HepG2 (cell line): Measurements from ENCODE around the gene HSD3B7. TPM values are rescaled to one million over a fixed set of nuclear protein-coding genes. Genes with fewer than 3 reads are reported as not detected.
A peak's percentile ranks its signal among the peaks of the same experiment; 100 is the strongest.

Experiments used
- ARNTL ChIP-seq: sonication (generic); formaldehyde crosslinking; IDR thresholded peaks from 2 replicates; pipeline ENCODE4 v1.4.0; 2020; ENCODE audit warnings: mild to moderate bottlenecking, missing genetic modification reagents
- ASH2L ChIP-seq: fragments of 300-600, 200-600 bp; sonication (generic); IDR thresholded peaks from 2 replicates; pipeline ENCODE4 v1.7.0; 2017; ENCODE audit warnings: low read depth, mild to moderate bottlenecking, moderate library complexity, mixed read lengths, low read length; ENCODE audit not compliant: insufficient read length
- CTCF ChIP-seq: sonication (generic); formaldehyde crosslinking; IDR thresholded peaks from 2 replicates; pipeline ENCODE4 v1.5.0; 2020; ENCODE audit warnings: mild to moderate bottlenecking, missing genetic modification reagents, moderate library complexity
- DR1 ChIP-seq: sonication (generic); formaldehyde crosslinking; IDR thresholded peaks from 2 replicates; pipeline ENCODE4 v1.8.0; 2021; ENCODE audit warnings: mild to moderate bottlenecking, missing genetic modification reagents, inconsistent platforms
- FOXC1 ChIP-seq: sonication (generic); formaldehyde crosslinking; IDR thresholded peaks from 2 replicates; pipeline ENCODE4 v1.8.0; 2022; ENCODE audit warnings: mild to moderate bottlenecking, missing genetic modification reagents, borderline replicate concordance
- GABPB1 ChIP-seq: IDR thresholded peaks from 2 replicates; pipeline ENCODE4 v1.6.1; 2016; ENCODE audit warnings: mild to moderate bottlenecking, missing genetic modification reagents, moderate library complexity, missing compliant biosample characterization
- GPBP1L1 ChIP-seq: sonication (generic); formaldehyde crosslinking; IDR thresholded peaks from 2 replicates; pipeline ENCODE4 v1.5.0; 2020; ENCODE audit warnings: mild to moderate bottlenecking, missing genetic modification reagents
- HNRNPL ChIP-seq: fragments of 200-400 bp; formaldehyde crosslinking; IDR thresholded peaks from 2 replicates; pipeline ENCODE4 v1.6.1; 2017; ENCODE audit warnings: mild to moderate bottlenecking, low read depth, low read length
- HOXA9 ChIP-seq: sonication (generic); formaldehyde crosslinking; IDR thresholded peaks from 2 replicates; pipeline ENCODE4 v1.8.1; 2022; ENCODE audit warnings: missing genetic modification reagents, mild to moderate bottlenecking, moderate library complexity, borderline replicate concordance
- KDM4B ChIP-seq: sonication (generic); formaldehyde crosslinking; IDR thresholded peaks from 2 replicates; pipeline ENCODE4 v1.4.0; 2020; ENCODE audit warnings: missing genetic modification reagents
- KLF11 ChIP-seq: IDR thresholded peaks from 2 replicates; pipeline ENCODE4 v1.6.1; 2016; ENCODE audit warnings: missing compliant biosample characterization
- MIER3 ChIP-seq: IDR thresholded peaks from 2 replicates; pipeline ENCODE4 v1.6.1; 2016; ENCODE audit warnings: missing compliant biosample characterization, borderline replicate concordance
- MYPOP ChIP-seq: sonication (generic); formaldehyde crosslinking; IDR thresholded peaks from 2 replicates; pipeline ENCODE4 v1.8.1; 2023; ENCODE audit warnings: mild to moderate bottlenecking, moderate library complexity, missing genetic modification reagents
- NCOR1 ChIP-seq: fragments of 200-600 bp; sonication (generic); IDR thresholded peaks from 2 replicates; pipeline ENCODE4 v1.7.0; 2017; ENCODE audit warnings: antibody characterized with exemption, low read length, borderline replicate concordance
- NFYC ChIP-seq: IDR thresholded peaks from 2 replicates; pipeline ENCODE4 v1.6.1; 2016; ENCODE audit warnings: missing genetic modification reagents, missing compliant biosample characterization
- PAF1 ChIP-seq: IDR thresholded peaks from 2 replicates; pipeline ENCODE4 v1.6.1; 2016; ENCODE audit warnings: missing genetic modification reagents, missing compliant biosample characterization
- SYNCRIP ChIP-seq: fragments of 200-400 bp; formaldehyde crosslinking; IDR thresholded peaks from 2 replicates; pipeline ENCODE4 v1.6.1; 2018; ENCODE audit warnings: mild to moderate bottlenecking, low read depth, low read length; ENCODE audit not compliant: insufficient read depth
- THAP7 ChIP-seq: sonication (generic); formaldehyde crosslinking; IDR thresholded peaks from 2 replicates; pipeline ENCODE4 v1.8.1; 2023; ENCODE audit warnings: mild to moderate bottlenecking, missing genetic modification reagents
- ZNF124 ChIP-seq: sonication (generic); formaldehyde crosslinking; IDR thresholded peaks from 2 replicates; pipeline ENCODE4 v1.4.0; 2020; ENCODE audit warnings: missing genetic modification reagents
- ZNF136 ChIP-seq: sonication (generic); formaldehyde crosslinking; IDR thresholded peaks from 2 replicates; pipeline ENCODE4 v1.8.1; 2022; ENCODE audit warnings: low read depth, mild to moderate bottlenecking, moderate library complexity, missing genetic modification reagents
- ZNF550 ChIP-seq: sonication (generic); formaldehyde crosslinking; IDR thresholded peaks from 2 replicates; pipeline ENCODE4 v1.4.0; 2020; ENCODE audit warnings: mild to moderate bottlenecking, missing genetic modification reagents, borderline replicate concordance
- ZNF639 ChIP-seq: conservative IDR thresholded peaks from 2 replicates; pipeline ENCODE4 v1.6.1; 2018; ENCODE audit warnings: missing genetic modification reagents
- polyA plus RNA-seq, 8 experiments: library from polyadenylated mRNA; depleted of rRNA in 3 of 8; stranded (reverse) in 7 of 8; unstranded in 1 of 8; fragments of >200 nt; fragmentation: Illumina TruSeq in 4 of 8; extraction: Trizol in 4 of 8; gene quantifications; 2 replicates each; pipeline versions ENCODE4 v1.2.1 to v1.2.3, GENCODE V29; 2011 to 2016; ENCODE audit warnings: low read depth in 4 of 8, missing spikeins in 1 of 8, mixed read lengths in 1 of 8; ENCODE audit not compliant: insufficient read depth in 1 of 8
- total RNA-seq, 5 experiments: library from RNA; depleted of rRNA; stranded (reverse); fragments of >200 nt; fragmentation: Illumina TruSeq; extraction: Trizol; gene quantifications; 2 replicates each; pipeline ENCODE4 v1.2.3, GENCODE V29; 2016; ENCODE audit warnings: low read depth in 1 of 5

HSD3B7 gene
- total and polyA plus RNA-seq, 2 of the 13 experiments (the other 11 are each of a cell fraction or from before 2014, with no cell fraction given), result 32.9 to 69.7 TPM

- TF ChIP-seq ZNF550 (CRISPR knock-in tag) (no peak), DR1 (CRISPR knock-in tag) (0 out of 2 replicates have a peak, but pooled peaks have one; percentile 3), ARNTL (no peak; the same call in 1 of the 2 replicates), ASH2L (no peak), MIER3 (CRISPR knock-in tag) (peak; percentile 14; the same call in 1 of the 2 replicates), KLF11 (CRISPR knock-in tag) (peak; percentile 53; the same call in 1 of the 2 replicates), CTCF (CRISPR knock-in tag) (no peak), GPBP1L1 (CRISPR knock-in tag) (no peak), KDM4B (CRISPR knock-in tag) (no peak), FOXC1 (CRISPR knock-in tag) (peak; percentile 35; the same call in 1 of the 2 replicates), SYNCRIP (no peak), ZNF136 (CRISPR knock-in tag) (0 out of 2 replicates have a peak, but pooled peaks have one; percentile 58), PAF1 (0 out of 2 replicates have a peak, but pooled peaks have one; percentile 77), ZNF639 (CRISPR knock-in tag) (0 out of 2 replicates have a peak, but pooled peaks have one; percentile 20), MYPOP (CRISPR knock-in tag) (0 out of 2 replicates have a peak, but pooled peaks have one; percentile 22), ZNF124 (CRISPR knock-in tag) (peak; percentile 26; the same call in 1 of the 2 replicates), HOXA9 (no peak), NFYC (CRISPR knock-in tag) (no peak), NCOR1 (peak; percentile 19; the same call in 1 of the 2 replicates), HNRNPL (no peak), GABPB1 (CRISPR knock-in tag) (0 out of 2 replicates have a peak, but pooled peaks have one; percentile 20), THAP7 (CRISPR knock-in tag) (0 out of 2 replicates have a peak, but pooled peaks have one; percentile 5)
These were observed 13.0 kb downstream of the HSD3B7 start (continued) for GRCh38 chr16:30997725-30998711.
